Neural cell (in vitro differentiated cells): ENCODE measurements around the gene ARMH3.

Experiments used
- CTCF ChIP-seq: fragments of 450-650 bp; IDR thresholded peaks from 2 replicates; pipeline ENCODE4 v1.5.1; 2014; ENCODE audit warnings: antibody characterized with exemption, mild to moderate bottlenecking, moderate library complexity; ENCODE audit not compliant: poor library complexity, severe bottlenecking
- EP300 ChIP-seq: fragments of 450-650 bp; conservative IDR thresholded peaks from 2 replicates; pipeline ENCODE4 v1.6.1; 2014; ENCODE audit warnings: antibody characterized with exemption, mild to moderate bottlenecking, moderate library complexity; ENCODE audit not compliant: poor library complexity, severe bottlenecking
- EZH2 ChIP-seq: fragments of 200-600, 300-800 bp; shearing (Covaris generic), sonication (generic); IDR thresholded peaks from 2 replicates; pipeline ENCODE4 v1.6.1; 2014; ENCODE audit warnings: antibody characterized with exemption, low read length, borderline replicate concordance, mild to moderate bottlenecking; ENCODE audit not compliant: insufficient read depth, poor library complexity, severe bottlenecking
- MXI1 ChIP-seq: fragments of 450-650 bp; conservative IDR thresholded peaks from 2 replicates; pipeline ENCODE4 v1.6.1; 2014; ENCODE audit warnings: antibody characterized with exemption, mild to moderate bottlenecking; ENCODE audit not compliant: poor library complexity, severe bottlenecking
- POLR2AphosphoS5 ChIP-seq: IDR thresholded peaks from 2 replicates; pipeline ENCODE4 v1.6.1; 2012
- RAD21 ChIP-seq: fragments of 450-650 bp; conservative IDR thresholded peaks from 2 replicates; pipeline ENCODE4 v1.6.1; 2014; ENCODE audit warnings: antibody characterized with exemption, mild to moderate bottlenecking, moderate library complexity
- REST ChIP-seq: IDR thresholded peaks from 2 replicates; pipeline ENCODE4 v1.6.1; 2012; ENCODE audit warnings: borderline replicate concordance
- SMC3 ChIP-seq: fragments of 450-650 bp; conservative IDR thresholded peaks from 2 replicates; pipeline ENCODE4 v1.6.1; 2014; ENCODE audit warnings: antibody characterized with exemption, mild to moderate bottlenecking, moderate library complexity; ENCODE audit not compliant: poor library complexity
- TAF1 ChIP-seq: IDR thresholded peaks from 2 replicates; pipeline ENCODE4 v1.6.1; 2012; ENCODE audit warnings: low read depth

GRCh38 chr10:101807158-101807557 is 248.8 kb downstream of the ARMH3 start:
- TF ChIP-seq CTCF (no peak), POLR2AphosphoS5 (no peak), TAF1 (no peak), EZH2 (no peak), MXI1 (no peak), SMC3 (no peak), EP300 (no peak), RAD21 (no peak), REST (no peak)
